ENCODE data around the gene ARL3.
"Not testable (repeated sequence)": the region's sequence is repeated elsewhere in the genome, so short reads cannot be mapped to it uniquely, and the experiment has no call there.

ARL3 gene

DNA sequence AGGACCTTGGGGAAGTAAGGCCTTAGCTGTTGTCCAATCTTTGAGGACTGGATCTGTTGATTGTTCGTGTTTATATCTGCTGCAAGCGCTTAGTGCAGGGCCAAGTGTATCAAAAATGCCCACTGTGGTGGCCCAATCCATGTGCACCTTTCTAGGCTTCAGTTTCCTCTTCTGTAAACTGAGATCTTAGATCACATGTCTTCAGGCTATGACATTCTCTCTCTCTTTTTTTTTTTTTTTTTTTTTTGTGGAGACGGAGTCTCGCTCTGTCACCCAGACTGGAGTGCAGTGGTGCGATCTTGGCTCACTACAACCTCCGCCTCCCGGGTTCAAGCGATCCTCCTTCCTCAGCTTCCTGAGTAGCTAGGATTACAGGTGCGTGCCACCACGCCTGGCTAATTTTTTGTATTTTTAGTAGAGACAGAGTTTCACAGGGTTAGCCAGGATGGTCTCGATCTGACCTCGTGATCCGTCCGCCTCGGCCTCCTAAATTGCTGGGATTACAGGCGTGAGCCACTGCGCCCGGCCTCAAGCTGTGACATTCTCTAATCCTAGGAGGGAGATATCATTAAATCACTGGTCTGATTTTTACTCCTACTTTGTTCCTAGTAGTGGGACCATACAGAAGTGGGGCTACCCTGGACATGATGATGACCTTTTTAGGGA lies 2.8 kb upstream of the ARL3 start:
- H3K27ac ChIP-seq (ENCODE audit: low read depth, low read length); H3K27me3 ChIP-seq (ENCODE audit: insufficient read depth, low read length); H3K9ac ChIP-seq (ENCODE audit: low read depth, low read length); H3K9me3 ChIP-seq (ENCODE audit: insufficient read depth, low read depth, low read length); H3K4me3 ChIP-seq (ENCODE audit: low read length): not testable (repeated sequence)
- Histone ChIP-seq H3K36me3 (ENCODE audit: insufficient read depth, low read length) (peaks cover 11% of the 10 kb centered on the region), H3K4me1 (ENCODE audit: insufficient read depth, low read length) (peaks cover 24% of the 10 kb centered on the region)
- 93% methylated on average over 18 of the region's 18 CpGs for WGBS

DNA sequence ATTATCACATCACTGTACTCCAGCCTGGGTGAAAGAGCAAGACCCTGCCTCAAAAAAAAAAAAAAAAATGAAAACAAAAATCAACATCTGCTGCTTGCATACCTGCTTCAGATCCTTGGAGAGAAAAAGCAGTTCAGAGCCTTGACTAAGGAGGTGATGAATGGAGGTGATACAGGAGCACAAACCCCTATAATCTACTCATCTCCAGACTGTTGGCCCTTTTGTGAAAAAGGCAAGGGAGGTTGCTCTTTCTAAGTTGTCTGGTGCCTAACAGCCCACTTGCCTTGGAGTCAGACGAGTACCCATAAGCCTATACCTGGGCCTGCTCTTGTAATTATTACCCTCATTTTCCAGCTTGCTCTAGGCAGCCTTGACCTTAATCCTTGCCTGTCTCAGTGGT lies 1.7 kb upstream of the ARL3 start:
- peaks cover 25% of the 10 kb centered on the region for H3K4me1 ChIP-seq (ENCODE audit: insufficient read depth, low read length)
- H3K9me3 ChIP-seq (ENCODE audit: insufficient read depth, low read depth, low read length) = no peaks in the 10 kb centered on the region
- H3K4me3 ChIP-seq (ENCODE audit: low read length) = no peak overlapping the region
- 88% methylated on average over 1 of the region's 1 CpG for WGBS
- H3K36me3 ChIP-seq (ENCODE audit: insufficient read depth, low read length) = peaks cover 11% of the 10 kb centered on the region
- no peak overlapping the region for H3K9ac ChIP-seq (ENCODE audit: low read depth, low read length)
- H3K27me3 ChIP-seq (ENCODE audit: insufficient read depth, low read length) = no peaks in the 10 kb centered on the region
- H3K27ac ChIP-seq (ENCODE audit: low read depth, low read length) = no peak overlapping the region

DNA sequence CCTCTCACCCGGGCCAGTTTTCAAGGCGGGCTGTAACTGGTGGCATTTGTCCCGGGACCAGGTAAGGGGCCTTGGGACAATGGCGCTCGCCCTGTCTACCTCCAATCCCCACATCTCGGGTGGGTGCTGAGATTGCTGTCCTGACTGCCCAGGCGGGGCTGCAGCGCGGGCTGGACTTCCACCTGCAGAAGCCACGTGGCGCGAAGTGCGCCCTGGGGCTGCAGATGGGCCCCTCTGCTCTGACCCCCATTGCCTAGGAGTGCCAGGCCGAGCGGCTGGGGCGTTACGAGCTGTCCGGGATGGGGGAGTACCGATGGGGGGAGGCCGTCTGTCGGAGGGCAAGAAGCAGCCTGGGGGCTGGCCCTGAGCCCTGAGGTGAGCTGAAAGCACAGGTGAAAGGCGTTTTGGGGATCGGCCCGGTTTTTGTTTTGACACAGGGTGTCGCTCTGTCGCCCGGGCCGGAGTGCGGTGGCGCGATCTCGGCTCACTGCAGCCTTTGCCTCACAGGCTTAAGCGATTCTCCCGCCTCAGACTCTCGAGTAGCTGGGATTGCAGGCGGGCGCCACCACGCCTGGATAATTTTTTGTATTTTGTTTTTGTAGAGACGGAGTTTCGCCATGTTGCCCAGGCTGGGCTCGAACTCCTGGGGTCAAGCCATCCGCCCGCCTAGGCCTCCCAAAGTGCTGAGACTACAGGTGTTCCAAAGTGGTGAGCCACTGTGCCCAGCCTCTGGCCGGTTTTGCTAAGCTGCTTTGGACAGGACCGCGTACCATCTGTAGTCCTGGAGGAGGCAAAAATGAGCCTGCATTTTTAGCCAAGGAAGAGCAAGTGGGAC lies 641 bp upstream of the ARL3 start, which contains the start of gene SFXN2:
Gene SFXN2, plus strand, starts transcription at position 16 of the 835 bp plus-strand sequence. CDS start 12,001 bp downstream, outside the sequence.
- Histone ChIP-seq H3K36me3 (ENCODE audit: insufficient read depth, low read length) (peaks cover 7% of the 10 kb centered on the region), H3K9me3 (ENCODE audit: insufficient read depth, low read depth, low read length) (no peaks in the 10 kb centered on the region), H3K9ac (ENCODE audit: low read depth, low read length) (peak within 1 kb of the TSS; percentile 91), H3K27ac (ENCODE audit: low read depth, low read length) (peak within 1 kb of the TSS; percentile 82), H3K4me1 (ENCODE audit: insufficient read depth, low read length) (peaks cover 32% of the 10 kb centered on the region), H3K27me3 (ENCODE audit: insufficient read depth, low read length) (no peaks in the 10 kb centered on the region), H3K4me3 (ENCODE audit: low read length) (peak within 1 kb of the TSS; percentile 85)
- WGBS = 3% methylated on average over 46 of the region's 46 CpGs

- Histone ChIP-seq H3K4me1 (ENCODE audit: insufficient read depth, low read length) (peaks cover 32% of the 10 kb centered on the region), H3K27ac (ENCODE audit: low read depth, low read length) (peak overlapping the region; percentile 76), H3K4me3 (ENCODE audit: low read length) (peak overlapping the region; percentile 85), H3K9ac (ENCODE audit: low read depth, low read length) (peak overlapping the region; percentile 85), H3K9me3 (ENCODE audit: insufficient read depth, low read depth, low read length) (no peaks in the 10 kb centered on the region), H3K36me3 (ENCODE audit: insufficient read depth, low read length) (peaks cover 7% of the 10 kb centered on the region), H3K27me3 (ENCODE audit: insufficient read depth, low read length) (no peaks in the 10 kb centered on the region)
- 0% methylated on average over 13 of the region's 13 CpGs for WGBS
Measured at GRCh38 chr10:102713539-102713813, 721 bp downstream of the ARL3 start.

DNA sequence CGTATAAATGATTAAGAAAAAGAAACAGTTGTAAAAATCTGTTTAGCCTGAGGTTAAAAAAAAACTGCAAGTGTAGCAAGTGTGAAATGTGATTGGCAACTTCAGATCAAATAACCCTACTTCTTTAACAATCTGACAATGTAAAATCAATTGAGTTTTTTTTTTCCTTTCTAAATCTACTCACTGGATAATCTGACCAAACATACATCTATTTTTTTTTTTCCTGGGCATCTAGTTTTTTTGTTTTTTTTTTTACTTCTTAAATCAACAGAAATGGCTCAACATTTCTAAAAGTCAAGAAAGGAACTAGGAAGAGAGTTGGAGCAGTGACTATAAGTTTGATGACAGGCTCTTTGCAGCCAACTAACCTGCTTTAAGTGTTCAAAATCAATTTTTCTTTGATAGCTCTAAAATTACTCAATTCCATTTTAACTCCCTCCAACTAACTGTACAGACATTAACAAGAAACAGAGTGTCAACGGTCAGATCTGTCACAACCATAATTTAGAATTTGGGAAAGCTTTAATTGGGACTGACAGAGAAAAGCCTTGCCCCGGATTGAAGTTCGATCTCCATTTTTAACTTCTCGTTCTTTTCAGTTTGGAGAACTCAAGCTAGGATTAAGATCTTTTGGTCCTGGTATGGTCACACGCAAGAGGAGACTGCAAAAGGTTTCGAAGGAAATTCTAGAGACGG lies 1.2 kb downstream of the ARL3 start:
- Histone ChIP-seq H3K27me3 (ENCODE audit: insufficient read depth, low read length) (no peaks in the 10 kb centered on the region), H3K4me3 (ENCODE audit: low read length) (peak overlapping the region; percentile 85), H3K4me1 (ENCODE audit: insufficient read depth, low read length) (peaks cover 29% of the 10 kb centered on the region), H3K9ac (ENCODE audit: low read depth, low read length) (peak overlapping the region; percentile 85), H3K36me3 (ENCODE audit: insufficient read depth, low read length) (peaks cover 7% of the 10 kb centered on the region), H3K9me3 (ENCODE audit: insufficient read depth, low read depth, low read length) (no peaks in the 10 kb centered on the region), H3K27ac (ENCODE audit: low read depth, low read length) (peak overlapping the region; percentile 76)
- WGBS = 22% methylated on average over 7 of the region's 8 CpGs

- no peak overlapping the region for H3K9ac ChIP-seq (ENCODE audit: low read depth, low read length)
- peaks cover 20% of the 10 kb centered on the region; the same call in 1 of the 2 replicates for H3K4me1 ChIP-seq (ENCODE audit: insufficient read depth, low read length)
- H3K9me3 ChIP-seq (ENCODE audit: insufficient read depth, low read depth, low read length) = no peaks in the 10 kb centered on the region
- WGBS = 93% methylated on average over 4 of the region's 4 CpGs
- no peak overlapping the region for H3K4me3 ChIP-seq (ENCODE audit: low read length)
- H3K27ac ChIP-seq (ENCODE audit: low read depth, low read length) = no peak overlapping the region
- H3K36me3 ChIP-seq (ENCODE audit: insufficient read depth, low read length) = no peaks in the 10 kb centered on the region
- H3K27me3 ChIP-seq (ENCODE audit: insufficient read depth, low read length) = no peaks in the 10 kb centered on the region
Measured at GRCh38 chr10:102712089-102712488, 2.1 kb downstream of the ARL3 start.

DNA sequence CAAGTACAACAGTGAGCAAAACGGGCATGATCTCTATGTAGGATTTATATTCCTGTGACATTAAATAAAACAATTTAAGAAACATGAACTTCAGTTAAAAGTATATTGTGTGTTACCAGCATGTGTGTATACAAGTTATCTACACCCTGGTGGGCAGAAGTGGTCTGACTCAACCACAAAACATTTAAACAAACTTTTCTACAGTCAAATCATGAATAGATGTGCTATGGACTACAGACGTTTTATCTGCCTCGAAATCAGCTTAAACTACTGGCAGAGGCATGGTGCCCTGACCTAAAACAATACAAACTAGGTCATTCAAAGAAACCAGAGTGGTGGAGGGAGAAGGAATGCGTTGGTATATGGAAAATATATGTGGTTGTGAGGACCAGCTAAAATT lies 3.6 kb downstream of the ARL3 start:
- no peaks in the 10 kb centered on the region for H3K27me3 ChIP-seq (ENCODE audit: insufficient read depth, low read length)
- H3K9ac ChIP-seq (ENCODE audit: low read depth, low read length) = no peak overlapping the region
- WGBS = 73% methylated on average over 3 of the region's 4 CpGs
- no peak overlapping the region for H3K27ac ChIP-seq (ENCODE audit: low read depth, low read length)
- no peaks in the 10 kb centered on the region for H3K36me3 ChIP-seq (ENCODE audit: insufficient read depth, low read length)
- peaks cover 11% of the 10 kb centered on the region; the same call in 1 of the 2 replicates for H3K4me1 ChIP-seq (ENCODE audit: insufficient read depth, low read length)
- H3K9me3 ChIP-seq (ENCODE audit: insufficient read depth, low read depth, low read length) = no peaks in the 10 kb centered on the region
- no peak overlapping the region for H3K4me3 ChIP-seq (ENCODE audit: low read length)

GRCh38 chr10:102705531-102705930 lies 8.7 kb downstream of the ARL3 start:
- H3K27me3 ChIP-seq (ENCODE audit: insufficient read depth, low read length) = no peaks in the 10 kb centered on the region
- H3K4me3 ChIP-seq (ENCODE audit: low read length) = no peak overlapping the region
- no peak overlapping the region for H3K9ac ChIP-seq (ENCODE audit: low read depth, low read length)
- H3K4me1 ChIP-seq (ENCODE audit: insufficient read depth, low read length) = peaks cover 3% of the 10 kb centered on the region; the same call in 1 of the 2 replicates
- H3K27ac ChIP-seq (ENCODE audit: low read depth, low read length) = no peak overlapping the region
- no peaks in the 10 kb centered on the region for H3K9me3 ChIP-seq (ENCODE audit: insufficient read depth, low read depth, low read length)
- peaks cover 4% of the 10 kb centered on the region for H3K36me3 ChIP-seq (ENCODE audit: insufficient read depth, low read length)
- WGBS = 99% methylated on average over 2 of the region's 2 CpGs

DNA sequence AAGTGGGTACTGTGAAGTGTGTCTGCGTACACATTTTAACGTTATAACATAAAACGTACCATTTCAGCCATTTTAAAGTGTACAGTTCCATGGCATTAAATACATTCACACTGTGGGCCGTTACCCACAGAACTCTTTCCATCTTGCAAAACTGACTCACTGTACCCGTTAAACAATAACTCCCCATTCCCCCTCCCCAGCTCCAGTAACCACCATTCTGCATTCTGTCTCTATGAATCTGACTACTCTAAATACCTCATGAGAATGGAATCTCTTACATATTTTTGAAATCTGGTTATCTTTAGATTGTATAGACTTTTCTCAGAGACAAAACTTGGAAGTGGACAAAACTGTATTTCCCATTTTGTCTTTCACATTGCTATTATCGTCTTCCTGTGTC lies 9.3 kb downstream of the ARL3 start:
- Histone ChIP-seq H3K9me3 (ENCODE audit: insufficient read depth, low read depth, low read length) (no peaks in the 10 kb centered on the region), H3K27ac (ENCODE audit: low read depth, low read length) (no peak overlapping the region), H3K4me3 (ENCODE audit: low read length) (no peak overlapping the region), H3K36me3 (ENCODE audit: insufficient read depth, low read length) (peaks cover 4% of the 10 kb centered on the region), H3K4me1 (ENCODE audit: insufficient read depth, low read length) (no peaks in the 10 kb centered on the region), H3K27me3 (ENCODE audit: insufficient read depth, low read length) (no peaks in the 10 kb centered on the region), H3K9ac (ENCODE audit: low read depth, low read length) (no peak overlapping the region)
- 97% methylated on average over 6 of the region's 6 CpGs for WGBS

DNA sequence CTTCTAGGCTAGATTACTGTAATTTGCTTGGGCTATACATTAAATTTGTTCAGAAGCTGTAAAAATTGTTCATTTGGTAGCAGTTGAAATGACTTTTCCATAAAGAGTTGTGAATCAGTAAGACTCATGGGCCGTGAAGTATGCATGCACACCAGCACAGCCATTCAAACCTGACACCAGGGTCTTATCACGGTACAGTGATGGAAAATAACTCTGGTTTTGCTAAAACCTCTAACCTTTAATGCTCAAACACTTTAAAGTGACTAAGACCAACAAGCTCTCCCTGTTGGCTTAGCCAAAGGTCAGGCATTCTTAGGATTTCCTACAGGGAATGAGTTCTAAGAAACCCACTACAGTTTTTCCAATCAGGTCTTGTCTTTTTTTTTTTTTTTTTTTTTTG lies 11.5 kb downstream of the ARL3 start:
- Histone ChIP-seq H3K27ac (ENCODE audit: low read depth, low read length) (no peak overlapping the region), H3K4me3 (ENCODE audit: low read length) (no peak overlapping the region), H3K27me3 (ENCODE audit: insufficient read depth, low read length) (no peaks in the 10 kb centered on the region), H3K4me1 (ENCODE audit: insufficient read depth, low read length) (no peaks in the 10 kb centered on the region), H3K9ac (ENCODE audit: low read depth, low read length) (no peak overlapping the region), H3K9me3 (ENCODE audit: insufficient read depth, low read depth, low read length) (no peaks in the 10 kb centered on the region), H3K36me3 (ENCODE audit: insufficient read depth, low read length) (peaks cover 24% of the 10 kb centered on the region)
- 97% methylated on average over 2 of the region's 2 CpGs for WGBS

DNA sequence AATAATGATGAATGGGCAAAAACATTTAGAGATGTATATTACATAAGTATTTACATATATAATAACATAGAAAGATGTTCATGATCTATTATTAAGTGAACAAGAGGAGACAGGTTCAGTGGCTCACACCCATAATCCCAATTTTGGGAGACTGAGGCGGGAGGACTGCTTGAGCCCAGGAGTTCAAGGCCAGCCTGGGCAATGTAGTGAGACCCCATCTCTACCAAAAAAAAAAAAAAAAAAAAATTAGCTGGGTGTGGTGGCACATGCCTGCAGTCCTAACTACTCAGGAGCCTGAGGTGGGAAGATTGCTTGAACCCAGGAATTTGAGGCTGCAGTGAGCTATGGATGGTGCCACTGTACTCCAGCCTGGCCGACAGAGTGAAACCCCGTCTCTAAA lies 12.4 kb downstream of the ARL3 start:
- no peak overlapping the region for H3K9ac ChIP-seq (ENCODE audit: low read depth, low read length)
- no peak overlapping the region for H3K4me3 ChIP-seq (ENCODE audit: low read length)
- H3K4me1 ChIP-seq (ENCODE audit: insufficient read depth, low read length) = no peaks in the 10 kb centered on the region
- no peaks in the 10 kb centered on the region for H3K9me3 ChIP-seq (ENCODE audit: insufficient read depth, low read depth, low read length)
- H3K27ac ChIP-seq (ENCODE audit: low read depth, low read length) = no peak overlapping the region
- no peaks in the 10 kb centered on the region for H3K27me3 ChIP-seq (ENCODE audit: insufficient read depth, low read length)
- 100% methylated on average over 1 of the region's 3 CpGs for WGBS
- peaks cover 27% of the 10 kb centered on the region for H3K36me3 ChIP-seq (ENCODE audit: insufficient read depth, low read length)
